SK-N-DZ (cell line): ENCODE data around the gene ARMC7.
"Not testable (repeated sequence)": the region's sequence is repeated elsewhere in the genome, so short reads cannot be mapped to it uniquely, and the experiment has no call there.

ENCODE experiments used
- DNase-seq: peaks from one replicate; pipeline ENCODE4 v3.0.0-alpha.2; 2015; ENCODE audit warnings: low spot score
- small RNA-seq, 2 experiments: library from RNA; depleted of rRNA; stranded (forward); fragments of <200 nt; gene quantifications; one replicate each; pipeline ENCODE3, GENCODE V24; 2014

The ARMC7 gene

DNA sequence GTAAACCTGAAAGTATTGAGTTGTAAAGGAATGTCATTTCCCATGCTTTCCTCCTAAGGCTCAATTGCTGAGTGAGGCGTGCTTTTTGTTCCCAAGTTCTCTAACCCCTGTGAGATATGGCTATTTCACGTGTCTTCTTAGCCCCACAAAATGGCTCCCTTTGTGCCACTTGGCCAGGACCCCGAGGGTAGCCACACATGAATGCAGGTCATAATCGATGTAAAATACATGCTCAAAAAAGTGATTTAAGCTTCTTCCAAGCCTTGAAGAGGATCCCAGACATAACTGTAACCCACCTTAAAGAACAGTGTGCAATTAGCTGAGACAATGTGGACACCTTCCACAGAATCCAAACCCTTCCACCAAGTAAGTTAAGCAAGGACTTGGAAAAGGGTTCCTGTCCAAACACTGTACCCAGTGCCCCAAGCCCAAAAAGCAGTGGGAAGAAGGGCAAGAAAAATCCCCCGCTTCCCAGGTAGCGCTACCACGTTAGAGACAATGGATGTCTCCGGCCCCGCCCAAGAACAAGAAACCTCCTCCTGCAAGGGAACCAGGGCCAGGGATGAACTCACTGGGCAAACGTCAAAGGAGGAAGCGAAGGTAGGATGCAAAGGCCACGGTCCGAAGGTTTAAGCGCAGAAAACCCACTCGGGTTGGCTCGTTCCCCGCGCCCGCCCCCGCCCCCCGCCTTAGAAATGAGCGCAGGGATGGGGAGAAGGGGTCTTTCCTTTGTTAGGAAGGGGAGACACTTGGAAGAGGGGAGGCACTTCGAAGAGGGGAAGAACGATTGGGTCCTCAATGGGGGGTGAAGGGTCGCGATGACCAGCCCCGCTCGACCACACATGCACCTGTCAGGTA, 43.4 kb downstream of the ARMC7 start:
- DNase-seq: peak; percentile 52

DNA sequence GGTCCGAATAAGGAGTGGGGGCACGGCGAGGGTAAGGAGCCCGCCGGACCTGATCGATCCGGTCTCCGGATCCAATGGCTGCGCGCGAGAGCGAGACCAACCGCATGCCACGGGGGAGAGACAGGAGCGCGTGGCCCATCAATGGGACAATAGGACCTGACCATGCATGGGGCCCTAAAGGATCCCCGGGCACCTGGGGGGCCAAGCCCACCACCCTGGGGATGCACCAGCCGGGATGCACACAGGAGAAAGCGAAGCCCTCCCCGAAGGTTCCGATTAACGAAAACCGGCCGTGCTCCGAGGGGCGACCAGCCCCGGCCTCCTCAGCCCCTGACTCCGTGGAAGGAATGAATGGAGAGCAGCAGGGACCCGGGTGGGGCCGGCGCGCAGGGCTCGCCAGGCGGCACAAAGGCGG, 44.0 kb downstream of the ARMC7 start:
- peak; percentile 44 for DNase-seq

DNA sequence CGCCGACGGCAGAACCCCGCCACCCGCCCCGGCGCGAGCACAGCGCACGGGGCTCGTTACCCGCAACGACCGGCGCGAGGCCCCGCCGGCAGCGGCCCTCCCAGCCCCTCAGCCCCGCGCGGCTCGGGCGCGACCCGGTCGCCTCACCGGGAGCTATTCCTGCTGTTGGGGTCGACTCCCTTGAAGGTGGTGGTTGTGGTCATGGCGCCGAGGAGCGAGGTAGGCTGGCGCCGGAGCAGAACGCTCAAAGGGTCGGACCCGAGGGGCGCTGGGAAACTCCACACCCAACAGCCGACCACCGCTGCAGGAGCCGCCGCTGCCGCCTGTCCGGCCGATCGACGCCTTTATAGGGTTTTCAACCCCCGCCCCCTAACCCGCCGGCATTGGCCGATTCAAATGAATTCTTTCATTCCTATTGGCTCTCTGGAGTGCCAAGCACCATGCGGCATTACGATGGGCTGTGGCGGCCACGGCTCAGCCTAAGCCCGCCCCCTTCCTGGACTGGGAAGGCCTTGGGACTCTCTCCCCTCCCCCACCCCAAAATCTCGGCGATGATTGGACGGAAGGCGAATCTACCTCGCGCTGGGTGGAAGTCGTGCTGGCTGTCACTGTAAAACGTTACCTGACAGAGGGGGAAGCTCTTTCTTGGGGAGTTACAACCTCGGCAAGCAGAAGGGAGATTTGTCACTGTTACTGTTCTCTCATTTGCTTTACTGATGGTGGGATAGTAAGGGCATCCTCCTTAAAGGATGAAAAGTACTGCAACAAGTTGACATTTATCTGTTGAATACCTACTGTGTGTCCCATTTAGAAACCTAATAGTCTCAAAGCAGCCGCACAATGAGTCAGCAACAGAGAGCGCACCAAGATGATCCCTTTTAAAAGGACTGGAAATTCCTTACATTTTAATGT, 44.7 kb downstream of the ARMC7 start, which contains the start of gene JPT1:
Gene JPT1, minus strand, starts transcription at position 318 of the 912 bp plus-strand sequence. Its CDS starts 115 bp downstream, at position 203.
- peak; percentile 99 for DNase-seq

DNA sequence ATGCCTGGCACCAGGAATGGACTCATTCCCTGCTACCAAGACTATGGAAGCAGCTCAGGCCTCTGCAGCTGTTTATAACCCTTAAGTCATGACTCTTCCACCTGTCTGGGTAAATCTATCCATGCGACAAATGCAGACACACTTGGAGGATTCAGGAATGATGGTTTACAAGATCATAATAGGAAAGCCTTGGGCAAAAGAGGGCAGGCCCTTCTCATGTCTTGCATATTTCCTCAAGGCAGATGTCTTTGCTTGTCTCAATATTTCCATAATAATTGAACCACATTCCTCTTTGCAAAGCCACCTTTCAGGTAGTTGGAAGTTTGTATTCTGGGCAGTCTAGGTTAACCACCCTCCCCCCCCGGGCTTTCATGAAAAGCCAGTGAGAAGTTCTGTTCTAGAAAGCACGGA, 45.4 kb downstream of the ARMC7 start:
- no peak for DNase-seq

DNA sequence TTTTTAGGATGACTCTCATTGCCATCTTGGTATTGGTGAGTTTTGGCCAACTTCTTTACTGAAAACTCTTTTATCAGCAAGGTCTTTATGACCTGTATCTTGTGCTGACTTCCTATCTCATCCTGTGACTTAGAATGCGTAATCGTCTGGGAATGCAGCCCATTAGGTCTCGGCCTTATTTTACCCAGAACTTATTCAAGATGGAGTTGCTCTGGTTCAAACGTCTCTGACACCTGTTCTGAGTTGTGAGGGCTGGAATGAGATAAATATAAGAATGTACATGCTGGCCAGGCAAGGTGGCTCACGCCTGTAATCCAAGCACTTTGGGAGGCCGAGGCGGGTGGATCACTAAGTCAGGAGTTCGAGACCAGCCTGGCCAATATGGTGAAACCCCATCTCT, 48.7 kb downstream of the ARMC7 start:
- DNase-seq: not testable (repeated sequence)

DNA sequence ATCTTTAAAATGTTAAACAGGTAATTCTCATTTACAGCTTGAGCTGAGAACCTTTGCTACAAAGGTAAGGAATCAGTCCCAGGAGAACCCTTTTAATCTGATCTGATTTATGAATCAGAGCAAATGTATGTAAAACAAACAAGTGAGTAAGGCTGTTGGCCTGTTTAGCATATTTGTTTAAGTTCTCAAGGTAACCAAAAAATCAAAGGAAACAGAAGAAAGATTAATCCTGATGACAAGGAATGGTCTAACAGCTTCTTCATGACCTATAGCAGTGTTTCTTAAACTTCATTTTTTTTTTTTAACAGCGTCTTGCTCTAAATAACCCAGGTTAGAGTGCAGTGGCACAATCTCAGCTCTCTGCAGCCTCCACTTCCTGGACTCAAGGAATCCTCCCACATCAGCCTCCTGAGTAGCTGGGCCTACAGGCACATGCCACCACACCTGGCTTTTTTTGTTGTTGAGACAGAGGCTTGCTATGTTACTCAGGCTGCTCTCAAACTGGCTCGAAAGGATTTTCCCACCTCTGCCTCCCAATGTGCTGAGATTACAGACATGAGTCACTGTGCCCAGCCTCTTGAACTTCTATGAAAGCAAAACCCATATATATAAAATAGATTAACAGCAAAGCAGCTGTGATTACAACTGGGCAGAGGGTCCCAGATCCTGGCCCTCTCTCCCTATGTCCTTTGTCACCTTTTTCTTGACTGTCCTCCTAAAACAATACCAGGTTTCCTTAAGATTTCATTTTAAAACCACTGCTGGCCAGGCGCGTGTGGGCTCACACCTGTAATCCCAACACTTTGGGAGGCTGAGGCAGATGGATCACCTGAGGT, 49.6 kb downstream of the ARMC7 start:
- no peak for DNase-seq

DNA sequence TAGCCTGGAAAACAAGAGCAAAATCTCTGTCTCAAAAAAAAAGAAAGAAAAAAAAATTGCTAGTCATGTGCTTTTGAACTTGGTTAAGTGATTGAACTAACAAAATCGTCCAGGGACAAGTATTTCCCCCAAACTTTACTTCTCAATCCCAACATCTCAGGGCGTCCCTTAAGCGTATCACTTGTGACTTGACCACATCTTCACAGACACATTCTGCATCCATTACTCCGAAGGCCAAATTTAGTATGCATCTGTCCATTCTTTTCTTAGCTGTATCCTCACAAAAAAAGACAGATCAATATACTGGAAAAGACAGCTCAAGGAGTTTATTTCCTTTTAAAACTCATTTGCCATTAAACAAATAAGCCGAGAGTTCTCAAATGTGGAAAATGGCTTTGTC, 50.4 kb downstream of the ARMC7 start:
- DNase-seq: no peak

DNA sequence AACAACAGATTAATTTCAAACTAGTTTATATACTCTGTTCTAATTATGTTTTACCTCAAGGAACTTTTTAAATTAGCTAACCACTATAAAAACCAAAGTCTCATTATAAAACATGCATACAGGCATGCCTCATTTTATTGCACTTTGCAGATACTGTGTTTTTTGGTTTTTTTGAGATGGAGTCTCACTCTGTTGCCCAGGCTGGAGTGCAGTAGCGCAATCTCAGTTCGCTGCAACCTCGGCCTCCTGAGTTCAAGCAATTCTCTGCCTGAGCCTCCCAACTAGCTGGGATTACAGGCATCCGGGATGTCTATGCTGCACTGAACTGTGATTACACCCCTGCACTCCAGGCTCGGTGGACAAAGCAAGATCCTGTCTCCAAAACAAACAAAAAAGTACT, 53.3 kb downstream of the ARMC7 start:
- DNase-seq: no peak

DNA sequence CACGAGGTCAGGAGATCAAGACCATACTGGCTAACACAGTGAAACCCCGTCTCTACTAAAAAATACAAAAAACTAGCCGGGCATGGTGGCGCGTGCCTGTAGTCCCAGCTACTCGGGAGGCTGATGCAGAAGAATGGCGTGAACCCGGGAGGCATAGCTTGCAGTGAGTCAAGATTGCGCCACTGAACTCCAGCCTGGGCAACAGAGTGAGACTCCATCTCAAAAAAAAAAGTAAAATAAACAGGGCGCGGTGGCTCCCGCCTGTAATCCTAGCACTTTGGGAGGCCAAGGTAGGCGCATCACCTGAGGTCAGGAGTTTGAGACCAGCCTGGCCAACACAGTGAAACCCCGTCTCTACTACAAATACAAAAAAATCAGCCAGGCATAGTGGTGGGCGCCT, 54.8 kb downstream of the ARMC7 start:
- not testable (repeated sequence) for DNase-seq

DNA sequence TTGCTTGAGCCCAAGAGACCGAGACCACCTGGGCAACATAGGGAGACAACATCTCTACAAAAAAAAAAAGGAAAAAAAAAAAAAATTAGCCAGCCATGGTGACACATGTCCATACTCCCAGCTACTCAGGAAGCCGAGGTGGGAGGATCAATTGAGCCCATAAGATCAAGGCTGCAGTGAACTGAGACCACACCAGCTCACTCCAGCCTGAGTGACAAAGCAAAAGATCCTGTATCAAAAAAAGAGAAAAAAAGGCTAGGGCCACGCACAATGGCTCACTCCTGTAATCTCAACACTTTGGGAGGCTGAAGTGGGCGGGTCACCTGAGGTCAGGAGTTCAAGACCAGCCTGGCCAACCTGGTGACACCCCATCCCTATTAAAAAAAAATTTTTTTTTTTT, 59.2 kb downstream of the ARMC7 start:
- no peak for DNase-seq

DNA sequence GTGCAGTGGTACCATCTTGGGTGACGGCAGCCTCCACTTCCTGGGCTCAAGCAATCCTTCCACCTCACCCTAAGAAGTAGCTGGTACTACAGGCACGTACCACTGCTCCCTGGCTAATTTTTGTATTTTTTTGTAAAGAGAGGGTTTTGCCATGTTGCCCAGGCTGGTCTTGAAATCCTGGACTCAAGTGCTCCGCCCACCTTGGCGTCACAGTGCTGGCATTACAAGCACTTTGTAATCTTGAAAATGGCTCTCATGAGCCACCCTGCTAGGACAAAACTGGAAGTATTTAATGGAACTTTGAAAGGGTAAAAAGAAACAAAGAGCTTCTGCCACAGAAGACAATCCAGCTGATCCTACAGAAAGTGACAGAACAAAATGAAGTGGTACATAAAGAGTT, 63.8 kb downstream of the ARMC7 start:
- DNase-seq: no peak

DNA sequence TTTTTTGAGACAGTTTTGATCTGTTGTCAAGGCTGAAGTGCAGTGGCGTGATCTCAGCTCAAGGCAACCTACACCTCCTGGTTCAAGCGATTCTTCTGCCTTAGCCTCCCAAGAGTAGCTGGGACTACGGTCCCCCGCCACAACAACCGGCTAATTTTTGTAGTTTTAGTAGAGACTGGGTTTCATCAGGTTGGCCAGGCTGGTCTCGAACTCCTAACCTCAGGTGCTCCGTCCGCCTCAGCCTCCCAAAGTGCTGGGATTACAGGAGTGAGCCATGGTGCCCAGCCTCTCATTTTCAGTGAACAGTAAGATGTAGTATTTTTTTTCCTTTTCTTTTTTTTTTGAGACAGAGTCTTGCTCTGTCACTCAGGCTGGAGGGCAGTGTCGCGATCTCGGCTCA, 65.2 kb downstream of the ARMC7 start:
- no peak for DNase-seq

DNA sequence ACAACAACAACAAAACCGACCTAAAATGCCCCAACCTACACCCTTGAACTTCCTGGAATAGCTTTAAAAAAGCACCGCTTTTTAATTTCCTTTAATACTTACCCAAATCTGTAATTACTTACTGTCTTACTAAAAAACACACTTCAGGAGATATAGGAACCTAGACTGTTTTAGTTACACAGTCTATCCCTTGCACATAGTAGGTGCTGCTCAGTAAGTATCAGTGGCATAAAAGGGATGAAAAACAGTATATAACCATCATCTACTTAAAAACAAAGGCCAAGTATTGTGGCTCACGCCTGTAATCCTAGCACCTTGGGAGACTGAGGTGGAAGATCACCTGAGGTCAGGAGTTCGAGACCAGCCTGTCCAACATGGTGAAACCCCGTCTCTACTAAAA, 66.9 kb downstream of the ARMC7 start:
- DNase-seq: no peak

DNA sequence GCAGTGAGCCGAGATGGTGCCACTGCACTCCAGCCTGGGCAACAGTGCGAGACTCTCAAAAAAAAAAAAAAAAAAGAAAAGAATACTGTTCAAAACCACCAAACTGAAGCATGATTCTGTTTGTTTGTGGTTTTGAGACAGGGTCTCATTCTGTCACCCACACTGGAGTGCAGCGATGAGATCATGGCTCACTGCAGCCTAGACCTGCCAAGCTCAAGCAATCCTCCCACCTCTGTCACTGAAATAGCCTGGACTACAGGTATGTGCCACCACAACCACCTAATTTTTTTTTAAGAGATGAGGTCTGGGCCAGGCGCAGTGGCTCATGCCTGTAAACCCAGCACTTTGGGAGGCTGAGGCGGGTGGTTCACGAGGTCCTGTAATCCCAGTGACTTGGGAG, 68.7 kb downstream of the ARMC7 start:
- no peak for DNase-seq

Small RNA genes lying within 50 kb of the gene (small RNA-seq; reads per million reads assigned to genes)
- gene AC111186.1: 0 reads per million in 2 experiments
- 0 reads per million in 2 experiments for gene RF00019
